ENCODE data around the gene PHLDA2. TPM values are rescaled to one million over a fixed set of nuclear protein-coding genes. Genes with fewer than 3 reads are reported as not detected.

The PHLDA2 gene
- total and polyA plus RNA-seq, 2 experiments from 2014 or later: 3.8 to 16.5 TPM

GRCh38 chr11:2963112-2963754 is 34.0 kb upstream of the PHLDA2 start:
- no peak overlapping the region for H2AFZ ChIP-seq
- peaks cover 29% of the 10 kb centered on the region for H3K4me1 Mint-ChIP-seq
- no peak overlapping the region for H3K27ac ChIP-seq (ENCODE audit: low read depth)
- H3K9me2 ChIP-seq (ENCODE audit: insufficient read depth): no peaks in the 10 kb centered on the region
- no peak overlapping the region for H3K4me3 Mint-ChIP-seq
- no peaks in the 10 kb centered on the region for H3K27me3 ChIP-seq (ENCODE audit: insufficient read depth)
- no peak overlapping the region for H3K4me2 ChIP-seq
- no peak overlapping the region for H3K4me3 ChIP-seq
- H3K36me3 Mint-ChIP-seq (ENCODE audit: low read depth): peaks cover 95% of the 10 kb centered on the region
- ATAC-seq (no peak), DNase-seq (ENCODE audit: low spot score) (no peak)
- no peak for TF ChIP-seq ETS1 (IDR thresholded peaks at IDR 0.05)
- TF ChIP-seq EZH2 (IDR thresholded peaks at IDR 0.05; ENCODE audit: low read depth, unreplicated experiment): no peak
- TF ChIP-seq ZNF331 (CRISPR knock-in tag; IDR thresholded peaks at IDR 0.05; ENCODE audit: low read depth): no peak
- TF ChIP-seq REST (IDR thresholded peaks at IDR 0.05; ENCODE audit: unreplicated experiment): no peak
- TF ChIP-seq POLR2AphosphoS5 (IDR thresholded peaks at IDR 0.05; ENCODE audit: low read depth): no peak
- H3K4me1 ChIP-seq (ENCODE audit: insufficient read depth): peaks cover 27% of the 10 kb centered on the region
- H3F3A ChIP-seq (replicated peaks; ENCODE audit: low read depth): 0 out of 2 replicates have a peak, but pooled peaks cover 24% of the 10 kb centered on the region
- H3K36me3 ChIP-seq (ENCODE audit: insufficient read depth): peaks cover 63% of the 10 kb centered on the region
- H4K20me1 ChIP-seq (replicated peaks; ENCODE audit: insufficient read depth): peaks cover 73% of the 10 kb centered on the region
- peaks cover 5% of the 10 kb centered on the region for H3K27me3 Mint-ChIP-seq (ENCODE audit: insufficient read depth, low read depth, poor library complexity)
- no peaks in the 10 kb centered on the region for H3K9me3 Mint-ChIP-seq
- H3K79me2 ChIP-seq (replicated peaks; ENCODE audit: insufficient read depth): peaks cover 88% of the 10 kb centered on the region
- H3K27ac Mint-ChIP-seq: peak overlapping the region; percentile 60

- H3K36me3 ChIP-seq (ENCODE audit: insufficient read depth): peaks cover 74% of the 10 kb centered on the region
- peaks cover 29% of the 10 kb centered on the region for H3K4me1 Mint-ChIP-seq
- H3K4me2 ChIP-seq: peak overlapping the region; percentile 49; the same call in 1 of the 2 replicates
- peaks cover 92% of the 10 kb centered on the region for H3K36me3 Mint-ChIP-seq (ENCODE audit: low read depth)
- H3K27me3 ChIP-seq (ENCODE audit: insufficient read depth): no peaks in the 10 kb centered on the region
- H3K79me2 ChIP-seq (replicated peaks; ENCODE audit: insufficient read depth): peaks cover 82% of the 10 kb centered on the region
- H2AFZ ChIP-seq: no peak overlapping the region
- no peak overlapping the region for H3K4me3 ChIP-seq
- DNase-seq (ENCODE audit: low spot score) (peak; percentile 53), ATAC-seq (peak; percentile 82)
- peaks cover 65% of the 10 kb centered on the region for H4K20me1 ChIP-seq (replicated peaks; ENCODE audit: insufficient read depth)
- H3K27ac ChIP-seq (ENCODE audit: low read depth): 0 out of 2 replicates have a peak overlapping the region, but pooled peaks have one; percentile 47
- peak overlapping the region; percentile 13; the same call in 1 of the 3 replicates for H3K4me3 Mint-ChIP-seq
- H3K9me3 Mint-ChIP-seq: no peaks in the 10 kb centered on the region
- peaks cover 27% of the 10 kb centered on the region for H3K4me1 ChIP-seq (ENCODE audit: insufficient read depth)
- H3F3A ChIP-seq (replicated peaks; ENCODE audit: low read depth): 0 out of 2 replicates have a peak, but pooled peaks cover 19% of the 10 kb centered on the region
- peak overlapping the region; percentile 66 for H3K27ac Mint-ChIP-seq
- peaks cover 8% of the 10 kb centered on the region for H3K27me3 Mint-ChIP-seq (ENCODE audit: insufficient read depth, low read depth, poor library complexity)
- H3K9me2 ChIP-seq (ENCODE audit: insufficient read depth): no peaks in the 10 kb centered on the region
- TF ChIP-seq EZH2phosphoT487 (IDR thresholded peaks at IDR 0.05; ENCODE audit: unreplicated experiment) (no peak), EZH2 (IDR thresholded peaks at IDR 0.05; ENCODE audit: low read depth, unreplicated experiment) (no peak), ZNF114 (CRISPR knock-in tag; IDR thresholded peaks at IDR 0.05) (no peak), POLR2AphosphoS5 (IDR thresholded peaks at IDR 0.05; ENCODE audit: low read depth) (no peak), CTCF (conservative IDR thresholded peaks at IDR 0.05; ENCODE audit: low read depth in 2 of 2) (no peak), ETS1 (IDR thresholded peaks at IDR 0.05) (no peak), ZNF331 (CRISPR knock-in tag; IDR thresholded peaks at IDR 0.05; ENCODE audit: low read depth) (no peak), NANOG (IDR thresholded peaks at IDR 0.05; ENCODE audit: borderline replicate concordance) (no peak), JUNB (IDR thresholded peaks at IDR 0.05; ENCODE audit: unreplicated experiment) (no peak), STAT1 (IDR thresholded peaks at IDR 0.05; ENCODE audit: unreplicated experiment) (no peak)
Measured at GRCh38 chr11:2961080-2961479, 31.9 kb upstream of the PHLDA2 start.
